HG03565 (cell line): ENCODE results near the gene HLA-DRB5.
"Not testable (repeated sequence)": the region's sequence is repeated elsewhere in the genome, so short reads cannot be mapped to it uniquely, and the experiment has no call there.

ENCODE experiments used
- ATAC-seq: cut with Tn5 transposase; IDR thresholded peaks from one replicate; pipeline ENCODE4 v1.9.1; 2021; ENCODE audit warnings: mild to moderate bottlenecking, moderate library complexity; ENCODE audit not compliant: unreplicated experiment

Gene HLA-DRB5

DNA sequence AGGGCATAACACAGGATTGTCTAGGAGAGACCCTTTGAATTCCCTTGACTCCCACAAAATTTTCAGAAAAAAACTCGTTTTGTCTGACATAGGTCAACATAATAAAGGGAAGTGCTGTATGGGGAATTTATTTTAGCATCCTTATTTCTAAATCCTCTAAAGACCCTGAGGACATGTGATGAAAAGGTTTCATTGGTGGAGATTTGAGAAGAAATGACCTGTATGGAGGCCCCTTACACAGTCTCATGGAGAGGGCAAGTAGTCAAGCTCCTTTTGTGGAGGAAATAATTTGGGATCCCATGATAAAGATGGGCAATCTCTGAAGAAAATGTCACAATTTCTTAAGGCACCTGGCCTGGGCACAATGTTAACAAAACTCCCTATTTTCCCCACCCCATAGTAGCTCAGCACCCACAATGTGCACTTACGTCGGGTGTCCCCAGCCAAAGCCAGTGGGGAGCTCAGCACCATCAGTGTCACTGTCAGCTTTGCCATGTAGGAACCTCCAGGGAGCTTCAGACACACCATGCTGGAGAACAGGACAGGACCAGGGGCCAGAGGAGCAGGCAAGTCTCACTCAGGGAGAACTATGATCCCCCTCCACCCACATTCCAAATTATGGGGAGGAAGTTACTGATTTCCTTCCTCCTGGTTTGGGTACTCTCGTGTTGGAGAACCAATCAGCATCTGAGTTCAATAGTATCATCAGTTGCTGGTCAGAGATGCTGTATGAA is at the start of gene HLA-DRB5:
TSS of gene HLA-DRB5 (minus strand) at position 591 of the 734 bp plus-strand sequence. CDS start at position 528, 63 bp downstream.
- ATAC-seq = no peak

GRCh38 chr6:32578962-32579361 is 48.9 kb upstream of the HLA-DRB5 start:
- ATAC-seq = no peak

DNA sequence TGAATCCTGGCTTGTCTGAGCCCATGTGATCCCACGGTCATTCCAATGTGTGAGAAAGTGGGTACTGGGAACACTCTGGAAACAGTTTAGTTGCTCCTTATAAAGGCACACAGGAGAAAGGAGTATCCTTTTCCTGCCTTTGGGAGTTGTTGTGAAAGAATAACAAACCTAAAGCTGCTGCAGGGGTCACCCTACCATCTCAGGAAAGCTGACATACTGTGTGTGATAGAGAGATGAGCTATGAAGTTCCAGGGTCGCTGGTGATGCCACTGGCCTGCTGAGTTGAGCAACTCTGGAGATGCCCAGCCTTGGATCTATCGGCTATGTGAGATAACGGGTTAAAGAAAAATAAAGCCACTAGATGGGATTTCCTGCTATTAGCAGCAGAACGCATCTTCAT is 47.4 kb upstream of the HLA-DRB5 start:
- not testable (repeated sequence) for ATAC-seq

GRCh38 chr6:32576250-32576649 is 46.2 kb upstream of the HLA-DRB5 start:
- no peak for ATAC-seq

- no peak for ATAC-seq
Observed at GRCh38 chr6:32570363-32570905, 40.3 kb upstream of the HLA-DRB5 start.

DNA sequence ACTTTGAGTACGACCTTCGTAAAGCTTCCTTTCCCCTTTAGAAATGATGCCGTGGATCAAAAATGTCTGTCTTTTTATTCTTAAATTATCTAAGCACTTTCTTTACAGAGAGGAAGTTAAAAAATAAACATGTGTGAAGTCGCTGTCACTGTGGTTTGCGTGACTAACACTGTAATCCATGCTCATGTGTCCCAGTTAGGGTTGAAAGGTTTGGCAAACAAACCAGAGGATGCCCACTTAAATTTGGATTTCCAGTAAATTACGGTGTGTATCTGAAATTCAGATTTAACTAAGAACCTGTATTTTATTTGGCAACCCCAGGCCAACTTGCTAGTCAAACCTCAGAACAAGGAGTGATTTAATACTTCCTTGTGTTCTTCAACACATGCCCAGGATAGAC is 38.5 kb upstream of the HLA-DRB5 start:
- ATAC-seq = no peak

- ATAC-seq = no peak
Observed at GRCh38 chr6:32566957-32567356, 36.9 kb upstream of the HLA-DRB5 start.

- no peak for ATAC-seq
Observed at GRCh38 chr6:32565511-32565910, 35.4 kb upstream of the HLA-DRB5 start.

DNA sequence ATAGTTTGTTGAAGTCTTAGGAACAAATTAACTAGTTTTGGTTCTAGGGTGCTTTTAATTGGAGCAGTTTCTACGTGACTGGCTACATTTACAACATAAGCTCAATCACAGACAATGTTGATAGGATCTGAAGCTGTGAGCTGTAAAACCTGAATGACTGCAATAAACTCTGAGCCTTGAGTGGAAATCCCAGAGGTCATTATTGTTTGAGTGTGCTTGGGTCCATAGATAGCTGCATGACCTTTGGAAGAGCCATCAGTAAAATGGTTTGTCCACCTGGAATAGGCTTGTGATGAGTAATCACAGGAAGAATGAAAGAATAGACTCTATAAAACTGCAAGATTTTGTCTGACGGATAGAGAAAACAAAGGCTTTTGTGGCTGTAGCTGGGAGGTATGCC is 32.9 kb upstream of the HLA-DRB5 start:
- no peak for ATAC-seq

DNA sequence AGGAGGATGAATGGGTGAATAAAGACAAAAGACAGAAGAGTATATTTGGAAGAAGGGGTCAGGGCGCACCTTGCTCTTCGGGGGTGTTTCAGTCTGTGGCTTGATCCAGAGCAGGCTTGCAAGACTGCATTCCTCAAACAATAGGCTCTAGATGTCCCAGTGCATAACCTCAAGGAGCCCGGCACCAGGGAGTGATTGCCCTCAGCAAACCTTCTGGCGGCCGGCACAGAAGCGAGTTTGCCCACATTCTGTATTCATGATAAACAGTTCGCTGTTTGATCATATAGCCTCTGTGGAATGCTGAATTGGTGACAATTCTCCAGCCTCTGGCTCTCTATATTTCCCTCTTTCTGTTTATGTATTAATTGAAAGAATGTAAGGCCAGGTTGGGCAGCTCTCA is 29.7 kb upstream of the HLA-DRB5 start:
- ATAC-seq = no peak

DNA sequence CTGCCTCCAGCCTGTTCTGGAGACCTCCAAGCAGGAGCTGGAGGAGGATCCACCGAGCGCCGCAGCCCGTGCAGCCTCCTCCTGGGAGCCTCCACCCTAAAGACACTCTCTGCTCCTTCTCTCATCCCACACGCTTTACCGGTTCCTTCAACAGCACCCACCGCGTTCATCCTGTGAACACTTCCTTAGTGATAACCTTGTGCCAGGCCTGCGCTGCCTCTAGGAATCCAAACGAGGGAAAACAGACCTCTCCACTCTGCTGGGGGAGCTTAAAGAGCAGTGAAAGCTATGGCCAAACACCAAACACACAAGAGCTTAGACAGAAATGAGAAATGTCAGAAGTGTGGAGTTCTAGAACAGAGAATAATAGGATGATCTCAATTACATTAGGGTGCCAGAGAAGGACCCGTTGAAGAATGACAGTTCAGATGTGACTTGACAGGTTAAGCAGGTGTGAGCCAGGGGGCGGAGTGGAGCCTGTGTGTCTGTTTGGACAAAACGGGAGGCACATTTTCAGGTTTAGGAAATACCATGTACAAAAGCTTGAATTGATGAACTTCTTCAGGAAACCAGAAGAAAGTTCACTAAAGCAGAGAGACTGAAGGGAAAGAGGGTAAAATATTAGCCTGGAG is 28.5 kb upstream of the HLA-DRB5 start:
- ATAC-seq = no peak

- ATAC-seq = no peak
Observed at GRCh38 chr6:32554116-32554965, 24.3 kb upstream of the HLA-DRB5 start.

DNA sequence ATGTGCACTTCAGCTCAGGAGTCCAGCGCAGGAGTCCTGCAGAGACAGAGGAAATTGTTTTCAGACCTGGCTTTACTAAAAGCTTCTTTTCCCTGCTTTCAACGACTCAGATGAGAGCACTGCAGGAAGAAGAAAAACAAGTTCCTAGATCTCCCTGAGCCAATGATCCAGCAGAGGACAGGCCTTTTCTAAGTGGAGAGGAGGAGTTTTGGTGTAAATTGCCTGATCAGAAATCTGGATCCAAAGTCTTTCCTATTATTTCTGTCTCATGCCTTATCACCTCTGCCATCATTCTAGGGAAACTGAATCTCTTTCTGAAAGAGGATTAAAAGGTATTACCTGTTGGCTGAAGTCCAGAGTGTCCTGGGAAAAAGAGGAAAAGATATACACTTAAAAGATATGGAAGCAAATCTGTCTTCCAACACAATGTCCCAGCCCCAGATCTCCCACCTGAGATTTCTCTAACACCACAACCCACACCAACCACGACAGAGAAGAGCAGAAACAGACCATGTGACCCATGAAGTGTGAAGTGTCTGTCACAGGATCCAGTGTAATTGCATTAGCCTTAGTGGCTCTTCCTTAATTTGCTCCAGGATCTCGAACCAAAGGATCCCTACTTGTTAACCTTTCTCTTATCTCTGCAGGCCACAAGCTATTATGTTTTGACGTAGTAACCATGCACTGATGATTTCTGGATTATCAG is 23.1 kb upstream of the HLA-DRB5 start:
- ATAC-seq = no peak

GRCh38 chr6:32551410-32551809 is 21.3 kb upstream of the HLA-DRB5 start:
- no peak for ATAC-seq

- no peak for ATAC-seq
Observed at GRCh38 chr6:32539839-32540238, 9.8 kb upstream of the HLA-DRB5 start.

GRCh38 chr6:32530431-32530793 is 325 bp upstream of the HLA-DRB5 start:
- not testable (repeated sequence) for ATAC-seq

DNA sequence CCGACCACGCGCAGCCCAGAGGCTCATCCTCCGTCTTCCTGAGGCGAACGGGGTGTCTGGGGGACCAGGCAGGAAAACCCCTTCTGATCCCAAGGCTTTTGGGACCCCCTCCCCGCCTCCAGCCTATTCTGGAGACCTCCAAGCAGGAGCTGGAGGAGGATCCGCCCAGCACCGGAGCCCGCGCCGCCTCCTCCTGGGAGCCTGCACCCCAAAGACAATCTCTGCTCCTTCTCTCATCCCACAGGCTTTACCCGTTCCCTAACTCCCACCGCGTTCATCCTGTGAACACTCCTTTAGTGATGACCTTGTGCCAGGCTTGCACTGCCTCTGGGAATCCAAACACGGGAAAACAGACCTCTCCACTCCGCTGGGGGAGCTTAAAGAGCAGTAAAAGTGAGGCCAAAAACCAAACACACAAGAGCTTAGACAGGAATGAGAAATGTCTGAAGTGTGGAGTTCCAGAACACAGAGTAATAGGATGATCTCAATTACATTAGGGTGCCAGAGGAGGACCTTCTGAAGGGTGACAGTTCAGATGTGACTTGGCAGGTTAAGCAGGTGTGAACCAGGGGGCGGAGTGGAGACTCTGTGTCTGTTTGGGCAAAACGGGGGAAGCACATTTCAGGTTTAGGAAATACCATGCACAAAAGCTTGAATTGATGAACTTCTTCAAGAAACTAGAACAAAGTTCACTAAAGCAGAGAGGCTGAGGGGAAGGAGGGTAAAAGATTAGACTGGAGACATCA is 7.6 kb downstream of the HLA-DRB5 start:
- no peak for ATAC-seq

DNA sequence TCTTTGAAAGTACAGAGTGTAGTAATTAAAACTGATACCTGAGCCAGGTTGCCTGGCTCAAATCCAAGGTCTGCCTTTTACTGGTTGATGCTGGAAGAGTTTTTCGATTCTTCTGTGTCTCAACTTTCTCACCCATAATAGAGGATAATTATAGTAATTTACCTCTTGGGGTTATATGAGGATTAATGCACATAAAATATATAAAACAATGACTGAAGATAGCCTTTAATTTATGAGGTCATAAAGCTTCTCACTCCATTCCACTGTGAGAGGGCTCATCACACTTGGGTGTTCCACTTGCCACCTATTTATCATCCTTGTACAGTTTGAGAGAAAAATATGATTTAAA is 10.2 kb downstream of the HLA-DRB5 start:
- ATAC-seq = no peak

DNA sequence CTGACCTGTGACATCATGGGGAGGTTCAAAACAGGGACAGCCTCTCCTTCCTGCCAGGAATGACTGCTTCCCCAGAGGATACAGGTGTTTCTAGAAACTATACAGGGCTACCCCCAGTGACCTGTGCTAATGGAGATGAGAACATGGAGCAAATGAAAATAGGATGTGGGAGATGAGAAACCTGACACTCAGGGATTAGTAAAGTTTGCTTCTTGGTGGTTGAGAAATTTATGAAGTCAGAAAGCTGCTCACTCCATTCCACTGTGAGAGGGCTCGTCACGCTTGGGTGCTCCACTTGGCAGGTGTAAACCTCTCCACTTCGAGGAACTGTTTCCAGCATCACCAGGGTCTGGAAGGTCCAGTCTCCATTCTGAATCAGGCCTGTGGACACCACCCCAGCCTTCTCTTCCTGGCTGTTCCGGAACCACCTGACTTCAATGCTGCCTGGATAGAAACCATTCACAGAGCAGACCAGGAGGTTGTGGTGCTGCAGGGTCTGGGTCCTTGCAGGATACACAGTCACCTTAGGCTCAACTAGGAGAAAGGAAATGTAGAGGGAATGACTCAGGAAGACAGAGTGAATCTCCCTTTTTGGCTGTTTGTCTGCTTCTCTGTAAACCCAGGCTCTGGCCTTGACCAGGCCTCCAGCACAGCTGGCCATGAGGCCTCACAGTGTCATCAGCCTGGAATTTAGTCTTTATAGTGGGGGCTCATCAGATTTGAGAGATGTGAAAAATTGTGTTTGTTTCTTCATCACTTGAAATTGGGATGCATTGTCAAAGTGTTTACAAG is 10.8 kb downstream of the HLA-DRB5 start:
- ATAC-seq = no peak
